WTC11 (cell line): Measurements from ENCODE around the gene AGER. TPM values are rescaled to one million over a fixed set of nuclear protein-coding genes. Genes with fewer than 3 reads are reported as not detected.
"Not testable (repeated sequence)": the region's sequence is repeated elsewhere in the genome, so short reads cannot be mapped to it uniquely, and the experiment has no call there.

Source experiments
- ATAC-seq: fragments of 200-7000 bp; cut with Tn5 transposase; 2 replicates; pipeline ENCODE4 v1.10.0; 2021; ENCODE audit warnings: mild to moderate bottlenecking, moderate library complexity
- CTCF ChIA-PET: fragments of 300-600 bp; sonication (Branson Sonifier 250); formaldehyde crosslinking; loops from one replicate; lab custom pipeline; 2021; ENCODE audit warnings: antibody characterized with exemption; lab: Charles Lee
- POLR2A ChIA-PET: fragments of 350-600 bp; sonication (Branson Sonifier 250); formaldehyde crosslinking; loops from one replicate; lab custom pipeline; 2021; ENCODE audit warnings: antibody characterized with exemption; lab: Charles Lee
- DNase-seq: peaks from one replicate; pipeline ENCODE4 v3.0.0; 2021; ENCODE audit warnings: low spot score
- H3K27ac Mint-ChIP-seq: 2 replicates; pipeline ENCODE4 v1.8.0; 2021; ENCODE audit warnings: mixed read lengths
- H3K27me3 Mint-ChIP-seq: 2 replicates; pipeline ENCODE4 v1.8.0; 2021; ENCODE audit warnings: low read depth, mild to moderate bottlenecking, moderate library complexity, mixed read lengths
- H3K36me3 Mint-ChIP-seq: 2 replicates; pipeline ENCODE4 v1.8.0; 2021; ENCODE audit warnings: mixed read lengths
- H3K4me1 Mint-ChIP-seq: 2 replicates; pipeline ENCODE4 v1.8.0; 2022; ENCODE audit warnings: mixed read lengths
- H3K4me3 Mint-ChIP-seq: 2 replicates; pipeline ENCODE4 v1.8.0; 2021; ENCODE audit warnings: mild to moderate bottlenecking, moderate library complexity, mixed read lengths
- H3K9me3 Mint-ChIP-seq: 2 replicates; pipeline ENCODE4 v1.8.0; 2021; ENCODE audit warnings: mixed read lengths
- ATF3 ChIP-seq: sonication (generic); formaldehyde crosslinking; conservative IDR thresholded peaks from 2 replicates; pipeline ENCODE4 v1.8.1; 2022; ENCODE audit warnings: mild to moderate bottlenecking, missing genetic modification reagents
- CREM ChIP-seq: sonication (generic); formaldehyde crosslinking; IDR thresholded peaks from 2 replicates; pipeline ENCODE4 v1.8.1; 2022; ENCODE audit warnings: mild to moderate bottlenecking, missing genetic modification reagents, moderate library complexity
- FOXJ3 ChIP-seq: sonication (generic); formaldehyde crosslinking; IDR thresholded peaks from 2 replicates; pipeline ENCODE4 v1.9.0; 2021; ENCODE audit warnings: missing genetic modification reagents, mild to moderate bottlenecking, borderline replicate concordance
- GABPB1 ChIP-seq: sonication (generic); formaldehyde crosslinking; IDR thresholded peaks from 2 replicates; pipeline ENCODE4 v1.8.1; 2023; ENCODE audit warnings: mild to moderate bottlenecking, missing genetic modification reagents
- GTF2I ChIP-seq: fragments of 250-450 bp; sonication (Bioruptor Pico); conservative IDR thresholded peaks from 2 replicates; pipeline ENCODE4 v1.4.0; 2021; ENCODE audit warnings: mild to moderate bottlenecking
- HMGA2 ChIP-seq: fragments of 250-450 bp; sonication (Bioruptor Pico); IDR thresholded peaks from 2 replicates; pipeline ENCODE4 v1.4.0; 2021; ENCODE audit warnings: mild to moderate bottlenecking, moderate library complexity
- IRF1 ChIP-seq: sonication (generic); formaldehyde crosslinking; IDR thresholded peaks from 2 replicates; pipeline ENCODE4 v1.8.0; 2023; ENCODE audit warnings: missing genetic modification reagents
- MLX ChIP-seq: sonication (generic); formaldehyde crosslinking; IDR thresholded peaks from 2 replicates; pipeline ENCODE4 v1.8.1; 2023; ENCODE audit warnings: mild to moderate bottlenecking, missing genetic modification reagents, moderate library complexity
- NFATC4 ChIP-seq: fragments of 250-450 bp; sonication (Bioruptor Pico); IDR thresholded peaks from 2 replicates; pipeline ENCODE4 v1.9.0; 2021; ENCODE audit warnings: mild to moderate bottlenecking
- NFYB ChIP-seq: sonication (generic); formaldehyde crosslinking; conservative IDR thresholded peaks from 2 replicates; pipeline ENCODE4 v1.8.0; 2022; ENCODE audit warnings: low read depth, missing genetic modification reagents
- RORB ChIP-seq: fragments of 250-450 bp; sonication (Bioruptor Pico); IDR thresholded peaks from 2 replicates; pipeline ENCODE4 v1.9.0; 2021; ENCODE audit warnings: mild to moderate bottlenecking
- SMAD3 ChIP-seq: sonication (generic); formaldehyde crosslinking; IDR thresholded peaks from 2 replicates; pipeline ENCODE4 v1.8.0; 2022; ENCODE audit warnings: missing genetic modification reagents, mild to moderate bottlenecking, borderline replicate concordance
- STAT6 ChIP-seq: sonication (generic); formaldehyde crosslinking; conservative IDR thresholded peaks from 2 replicates; pipeline ENCODE4 v1.8.1; 2023; ENCODE audit warnings: mild to moderate bottlenecking, low read depth, missing genetic modification reagents, moderate library complexity
- ZNF232 ChIP-seq: sonication (generic); formaldehyde crosslinking; IDR thresholded peaks from 2 replicates; pipeline ENCODE4 v1.8.0; 2022; ENCODE audit warnings: mild to moderate bottlenecking, missing genetic modification reagents
- total RNA-seq: library from RNA; stranded (reverse); gene quantifications from 3 replicates; pipeline ENCODE4 v1.2.3, GENCODE V29; 2021
- TF ChIP-seq, protein P1 (sequence below): sonication (generic); formaldehyde crosslinking; IDR thresholded peaks from 2 replicates; pipeline ENCODE4 v1.8.1; 2023; ENCODE audit warnings: mild to moderate bottlenecking, missing genetic modification reagents, moderate library complexity

AGER gene
- total RNA-seq, 1 experiment from 2014 or later, result 18.1 TPM

GRCh38 chr6:32212076-32212760 is 28.2 kb upstream of the AGER start:
- Mint-ChIP-seq H3K4me3 (no peak overlapping the region), H3K36me3 (no peaks in the 10 kb centered on the region), H3K27me3 (peaks cover 4% of the 10 kb centered on the region; the same call in 1 of the 2 replicates), H3K4me1 (no peaks in the 10 kb centered on the region), H3K27ac (0 out of 2 replicates have a peak overlapping the region, but pooled peaks have one; percentile 10)
- CTCF ChIA-PET, result interaction anchor here (1.6 kb wide), 1 partner anchor 16 kb away, joined by 5 read pairs; no protein-coding TSS in a partner anchor
- ATAC-seq, result no peak; the same call in 1 of the 2 replicates
- TF ChIP-seq RORB (no peak), ATF3 (CRISPR knock-in tag) (no peak), NFYB (no peak), GTF2I (CRISPR knock-in tag) (no peak), FOXJ3 (CRISPR knock-in tag) (no peak), STAT6 (CRISPR knock-in tag) (no peak), ZNF232 (CRISPR knock-in tag) (no peak), HMGA2 (CRISPR knock-in tag) (no peak), IRF1 (CRISPR knock-in tag) (no peak), CREM (CRISPR knock-in tag) (no peak), MLX (CRISPR knock-in tag) (no peak)
- TF ChIP-seq, protein P1, sequence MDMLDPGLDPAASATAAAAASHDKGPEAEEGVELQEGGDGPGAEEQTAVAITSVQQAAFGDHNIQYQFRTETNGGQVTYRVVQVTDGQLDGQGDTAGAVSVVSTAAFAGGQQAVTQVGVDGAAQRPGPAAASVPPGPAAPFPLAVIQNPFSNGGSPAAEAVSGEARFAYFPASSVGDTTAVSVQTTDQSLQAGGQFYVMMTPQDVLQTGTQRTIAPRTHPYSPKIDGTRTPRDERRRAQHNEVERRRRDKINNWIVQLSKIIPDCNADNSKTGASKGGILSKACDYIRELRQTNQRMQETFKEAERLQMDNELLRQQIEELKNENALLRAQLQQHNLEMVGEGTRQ (CRISPR knock-in tag), result no peak
- TF ChIP-seq, all 79 proteins: peak for 0
- H3K9me3 Mint-ChIP-seq, result no peaks in the 10 kb centered on the region
- DNase-seq, result no peak
- POLR2A ChIA-PET, result no interaction called here

- POLR2A ChIA-PET, ATAC-seq, H3K4me1 Mint-ChIP-seq, H3K27ac Mint-ChIP-seq, CTCF ChIA-PET, H3K27me3 Mint-ChIP-seq, DNase-seq, H3K9me3 Mint-ChIP-seq, H3K4me3 Mint-ChIP-seq, H3K36me3 Mint-ChIP-seq: not testable (repeated sequence)
Observed at GRCh38 chr6:32211432-32211831, 27.4 kb upstream of the AGER start.

GRCh38 chr6:32210191-32210601 is 26.1 kb upstream of the AGER start:
- Mint-ChIP-seq H3K4me3 (no peak overlapping the region), H3K27me3 (peaks cover 4% of the 10 kb centered on the region; the same call in 1 of the 2 replicates), H3K27ac (no peak overlapping the region), H3K4me1 (no peaks in the 10 kb centered on the region), H3K36me3 (no peaks in the 10 kb centered on the region), H3K9me3 (peaks cover 7% of the 10 kb centered on the region; the same call in 1 of the 2 replicates)
- ATAC-seq, result no peak
- CTCF ChIA-PET, result no interaction called here
- POLR2A ChIA-PET, result no interaction called here
- DNase-seq, result no peak
- TF ChIP-seq SMAD3 (CRISPR knock-in tag) (no peak), NFATC4 (CRISPR knock-in tag) (no peak), GABPB1 (peak; percentile 67; the same call in 1 of the 2 replicates)
